HCT116 (cell line): Measurements from ENCODE around the gene TEN1. TPM values are rescaled to one million over a fixed set of nuclear protein-coding genes. Genes with fewer than 3 reads are reported as not detected.

Experiments used
- ATAC-seq: fragments of 200-7000 bp; cut with Tn5 transposase; 2 replicates; pipeline ENCODE4 v1.9.1; 2020; ENCODE audit warnings: mild to moderate bottlenecking, moderate library complexity
- BruUV-seq: library from RNA; stranded (reverse); fragments of 400-500 nt; replicated peaks from 2 replicates; lab custom pipeline; 2021; lab: Mats Ljungman, UMichigan
- CTCF ChIA-PET: fragments of 300-600 bp; sonication (Branson Sonifier 250); formaldehyde crosslinking; loops from one replicate; lab custom pipeline; 2021; ENCODE audit warnings: antibody characterized with exemption; lab: Charles Lee
- POLR2A ChIA-PET: fragments of 300-600, 350-600 bp; sonication (Branson Sonifier 250); formaldehyde crosslinking; loops from one replicate; lab custom pipeline; 2021; ENCODE audit warnings: antibody characterized with exemption; lab: Charles Lee
- RAD21 ChIA-PET, 2 experiments: fragments of 300-600 bp; sonication (Branson Sonifier 250); formaldehyde crosslinking; loops; one replicate each; lab custom pipeline; 2023; ENCODE audit warnings: low total read pairs in 2 of 2; ENCODE audit not compliant: uncharacterized antibody in 2 of 2, unreplicated experiment in 2 of 2, low non-redundant PET in 1 of 2; lab: Charles Lee
- DNase-seq: peaks from one replicate; pipeline ENCODE4 v3.0.0-alpha.2; 2010; ENCODE audit warnings: low read depth, low spot score
- H2AFZ ChIP-seq: fragments of 200-600 bp; shearing (Covaris generic), sonication (generic); 2 replicates; pipeline ENCODE4 v1.6.1; 2017; ENCODE audit warnings: low read depth, mixed run types, mixed read lengths, antibody characterized with exemption, low read length; ENCODE audit not compliant: poor library complexity, severe bottlenecking
- H3K27ac ChIP-seq: 2 replicates; pipeline ENCODE4 v1.5.1; 2012; ENCODE audit warnings: low read depth, low read length
- H3K27me3 ChIP-seq: fragments of 200-600 bp; sonication (generic); 2 replicates; pipeline ENCODE4 v1.6.1; 2016; ENCODE audit warnings: mixed run types, low read length, mixed read lengths; ENCODE audit not compliant: insufficient read depth
- H3K36me3 ChIP-seq, 2 experiments: fragments of 200-500 bp in 1 of 2; fragments of 200-600 bp in 1 of 2; sonication (Bioruptor generic) in 1 of 2; sonication (generic) in 1 of 2; 2 replicates each; pipeline versions ENCODE4 v1.5.1 to v1.6.1; 2014 to 2016; ENCODE audit warnings: low read length in 2 of 2, inconsistent platforms in 1 of 2, mixed read lengths in 1 of 2, mixed run types in 1 of 2; ENCODE audit not compliant: insufficient read depth in 2 of 2, control insufficient read depth in 1 of 2
- H3K4me1 ChIP-seq, 2 experiments: fragments of 200-600 bp in 1 of 2; sonication (generic) in 1 of 2; 2 replicates each; pipeline versions ENCODE4 v1.5.1 to v1.6.1; 2012 to 2017; ENCODE audit warnings: low read length in 2 of 2, inconsistent platforms in 1 of 2, mild to moderate bottlenecking in 1 of 2, mixed read lengths in 1 of 2, mixed run types in 1 of 2, moderate library complexity in 1 of 2; ENCODE audit not compliant: insufficient read depth in 2 of 2, control insufficient read depth in 1 of 2
- H3K4me2 ChIP-seq: fragments of 200-600 bp; sonication (generic); 2 replicates; pipeline ENCODE4 v1.6.1; 2017; ENCODE audit warnings: mixed run types, low read length, mixed read lengths
- H3K4me3 ChIP-seq, 2 experiments: fragments of 200-600 bp in 1 of 2; sonication (generic) in 1 of 2; replicated peaks in 1 of 2; 2 replicates each; pipeline ENCODE4 v1.5.1; 2011 to 2016; ENCODE audit warnings: low read length in 2 of 2, control low read depth in 1 of 2, low read depth in 1 of 2, mild to moderate bottlenecking in 1 of 2, mixed read lengths in 1 of 2, mixed run types in 1 of 2
- H3K79me2 ChIP-seq: fragments of 200-600 bp; sonication (generic); 2 replicates; pipeline ENCODE4 v1.6.1; 2017; ENCODE audit warnings: mild to moderate bottlenecking, mixed run types, low read length, moderate library complexity, mixed read lengths; ENCODE audit not compliant: insufficient read depth
- H3K9ac ChIP-seq: fragments of 200-600 bp; sonication (generic); 2 replicates; pipeline ENCODE4 v1.6.1; 2016; ENCODE audit warnings: low read length, mixed read lengths
- H3K9me2 ChIP-seq: fragments of 200-600 bp; sonication (generic), shearing (Covaris generic); 2 replicates; pipeline ENCODE4 v1.6.1; 2017; ENCODE audit warnings: mixed run types, mild to moderate bottlenecking, moderate library complexity; ENCODE audit not compliant: insufficient read depth
- H3K9me3 ChIP-seq, 2 experiments: fragments of 200-500 bp in 1 of 2; fragments of 200-600 bp in 1 of 2; sonication (Bioruptor generic) in 1 of 2; sonication (generic) in 1 of 2; 2 replicates each; pipeline ENCODE4 v1.6.1; 2014 to 2017; ENCODE audit warnings: low read length in 2 of 2, mixed read lengths in 2 of 2, inconsistent platforms in 1 of 2, low read depth in 1 of 2, mild to moderate bottlenecking in 1 of 2, mixed run types in 1 of 2, moderate library complexity in 1 of 2; ENCODE audit not compliant: control insufficient read depth in 1 of 2, insufficient read depth in 1 of 2
- H4K20me1 ChIP-seq: fragments of 200-600 bp; sonication (generic), shearing (Covaris generic); 2 replicates; pipeline ENCODE4 v1.6.1; 2017; ENCODE audit warnings: mixed run types, mild to moderate bottlenecking, moderate library complexity; ENCODE audit not compliant: insufficient read depth
- ATF3 ChIP-seq: IDR thresholded peaks from 2 replicates; pipeline ENCODE4 v1.6.1; 2012
- CBX3 ChIP-seq: IDR thresholded peaks from 2 replicates; pipeline ENCODE4 v1.6.1; 2012; ENCODE audit warnings: low read depth
- CEBPB ChIP-seq: IDR thresholded peaks from 2 replicates; pipeline ENCODE4 v1.6.1; 2012; ENCODE audit warnings: low read depth
- CTCF ChIP-seq, 3 experiments: fragments of 200-600 bp in 1 of 3; sonication (generic) in 1 of 3; IDR thresholded peaks in 2 of 3; conservative IDR thresholded peaks in 1 of 3; 2 replicates each; pipeline ENCODE4 v1.5.1; 2012 to 2017; ENCODE audit warnings: low read depth in 2 of 3, low read length in 2 of 3, antibody characterized with exemption in 1 of 3, borderline replicate concordance in 1 of 3, control low read depth in 1 of 3, mild to moderate bottlenecking in 1 of 3, mixed read lengths in 1 of 3, mixed run types in 1 of 3, moderate library complexity in 1 of 3; ENCODE audit not compliant: insufficient read depth in 1 of 3
- ELF1 ChIP-seq: IDR thresholded peaks from 2 replicates; pipeline ENCODE4 v1.6.1; 2012; ENCODE audit warnings: low read depth, borderline replicate concordance
- FOSL1 ChIP-seq: IDR thresholded peaks from 2 replicates; pipeline ENCODE4 v1.6.1; 2012; ENCODE audit warnings: low read depth
- JUND ChIP-seq: IDR thresholded peaks from 2 replicates; pipeline ENCODE4 v1.6.1; 2012
- POLR2A ChIP-seq: IDR thresholded peaks from 2 replicates; pipeline ENCODE4 v1.7.0; 2011; ENCODE audit warnings: borderline replicate concordance; ENCODE audit not compliant: insufficient read depth, insufficient read length; ENCODE audit errors: extremely low read depth
- POLR2AphosphoS5 ChIP-seq: IDR thresholded peaks from 2 replicates; pipeline ENCODE4 v1.6.1; 2011; ENCODE audit warnings: mild to moderate bottlenecking, low read depth, low read length, moderate library complexity
- RAD21 ChIP-seq: IDR thresholded peaks from 2 replicates; pipeline ENCODE4 v1.6.1; 2012; ENCODE audit warnings: low read depth, mild to moderate bottlenecking
- SIN3A ChIP-seq: IDR thresholded peaks from 2 replicates; pipeline ENCODE4 v1.6.1; 2012; ENCODE audit warnings: low read depth
- SP1 ChIP-seq: IDR thresholded peaks from 2 replicates; pipeline ENCODE4 v1.6.1; 2012; ENCODE audit warnings: low read depth
- TCF7L2 ChIP-seq: IDR thresholded peaks from 2 replicates; pipeline ENCODE4 v1.7.0; 2011; ENCODE audit warnings: borderline replicate concordance, inconsistent platforms; ENCODE audit not compliant: insufficient read depth, insufficient read length; ENCODE audit errors: extremely low read depth
- ZBTB33 ChIP-seq: IDR thresholded peaks from 2 replicates; pipeline ENCODE4 v1.6.1; 2011; ENCODE audit warnings: mild to moderate bottlenecking, low read length, moderate library complexity; ENCODE audit not compliant: insufficient replicate concordance; ENCODE audit errors: extremely low read depth
- ZFX ChIP-seq: fragments of 450-650 bp; IDR thresholded peaks from 2 replicates; pipeline ENCODE4 v1.6.1; 2017
- intact Hi-C: fragments of 100-400 bp; cut with micrococcal nuclease; formaldehyde crosslinking; loops from 2 replicates; pipeline ENCODE4 v1.10.0; 2022
- total RNA-seq: library from RNA; stranded (reverse); gene quantifications from one replicate; pipeline ENCODE4 v1.2.1, GENCODE V29; 2021; ENCODE audit not compliant: unreplicated experiment

Gene TEN1
- total RNA-seq, 1 experiment from 2014 or later = 18.5 TPM

GRCh38 chr17:76017481-76018339 lies 38.7 kb downstream of the TEN1 start:
- ChIA-PET RAD21 (no interaction called here), POLR2A (no interaction called here), CTCF (interaction anchor here (0.8 kb wide), 1 partner anchor 104 kb away, joined by 3 read pairs; no protein-coding TSS in a partner anchor)
- H3K27ac ChIP-seq = no peak overlapping the region; the same call in 1 of the 2 replicates
- no TSS peak for BruUV-seq
- no peak for TF ChIP-seq RAD21
- no peak for TF ChIP-seq CEBPB
- TF ChIP-seq ZFX = no peak
- no peak for TF ChIP-seq POLR2A
- no peak for TF ChIP-seq SP1
- TF ChIP-seq CBX3 = no peak
- TF ChIP-seq FOSL1 = no peak
- no peak for TF ChIP-seq ELF1
- no peak for TF ChIP-seq CTCF (IDR thresholded peaks at IDR 0.05 in 2 of 3, conservative IDR thresholded peaks at IDR 0.05 in 1 of 3; ENCODE audit: borderline replicate concordance in 1 of 3, insufficient read depth in 1 of 3, low read depth in 2 of 3, low read length in 2 of 3)
- TF ChIP-seq POLR2AphosphoS5 = no peak
- no peak for TF ChIP-seq ZBTB33
- TF ChIP-seq JUND = no peak
- no peak for TF ChIP-seq TCF7L2
- TF ChIP-seq SIN3A = no peak
- no peak for TF ChIP-seq ATF3
- H3K4me2 ChIP-seq = no peak overlapping the region
- no peaks in the 10 kb centered on the region for H3K9me3 ChIP-seq
- H3K36me3 ChIP-seq = peaks cover 26 to 32% of the 10 kb centered on the region in 2 experiments; a peak in 3 of 4 replicates
- H3K4me1 ChIP-seq = peaks cover 0 to 3% of the 10 kb centered on the region in 2 experiments; a peak in 1 of 4 replicates
- H3K4me3 ChIP-seq = no peak overlapping the region
- intact Hi-C loops = no loop called here
- no peaks in the 10 kb centered on the region for H4K20me1 ChIP-seq
- H3K79me2 ChIP-seq = no peaks in the 10 kb centered on the region
- ATAC-seq = no peak
- no peak overlapping the region for H2AFZ ChIP-seq
- H3K27me3 ChIP-seq = no peaks in the 10 kb centered on the region
- no peak for DNase-seq
- H3K9me2 ChIP-seq = no peaks in the 10 kb centered on the region
- no peak overlapping the region for H3K9ac ChIP-seq
